GM12891 (cell line): Measurements from ENCODE around the gene BCKDHA.

ENCODE experiments used
- PAX5 ChIP-seq: IDR thresholded peaks from 2 replicates; pipeline ENCODE4 v1.6.1; 2011; ENCODE audit warnings: low read length, moderate library complexity, mild to moderate bottlenecking; ENCODE audit not compliant: insufficient read depth, severe bottlenecking
- POLR2A ChIP-seq: IDR thresholded peaks from 2 replicates; pipeline ENCODE4 v1.6.1; 2011; ENCODE audit warnings: low read depth, low read length, control low read depth
- POLR2AphosphoS5 ChIP-seq: IDR thresholded peaks from 2 replicates; pipeline ENCODE4 v1.6.1; 2011; ENCODE audit warnings: low read depth, low read length, control low read depth
- POU2F2 ChIP-seq: IDR thresholded peaks from 2 replicates; pipeline ENCODE4 v1.6.1; 2011; ENCODE audit warnings: low read depth, mild to moderate bottlenecking, control low read depth, low read length, moderate library complexity
- SPI1 ChIP-seq: IDR thresholded peaks from 2 replicates; pipeline ENCODE4 v1.6.1; 2011; ENCODE audit warnings: low read depth, low read length, control low read depth
- TAF1 ChIP-seq: IDR thresholded peaks from 2 replicates; pipeline ENCODE4 v1.6.1; 2011; ENCODE audit warnings: low read depth, low read length, control low read depth

DNA sequence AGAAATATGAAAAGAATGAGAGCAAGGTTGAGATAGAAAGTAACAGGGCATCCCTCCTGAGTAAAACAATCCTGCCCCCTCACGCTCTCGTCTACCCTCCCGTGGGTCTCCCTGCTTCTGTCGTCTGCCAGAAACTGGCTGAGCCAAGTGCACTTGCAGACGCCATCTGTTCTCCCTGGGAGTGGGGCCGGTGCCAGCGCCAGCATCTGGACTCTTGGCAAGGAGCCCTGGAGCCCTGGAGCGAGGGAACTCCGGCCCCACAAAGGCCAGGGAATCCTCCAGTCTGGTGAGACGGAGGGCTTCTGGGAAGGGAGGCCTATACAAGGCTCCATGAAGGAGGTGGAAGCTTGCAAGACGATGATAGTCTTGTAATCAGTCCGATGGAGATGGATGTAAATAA is 23.6 kb upstream of the BCKDHA start:
- TF ChIP-seq POLR2A (no peak), POLR2AphosphoS5 (no peak), TAF1 (no peak), SPI1 (no peak), POU2F2 (no peak), PAX5 (no peak)
